HG03439 (cell line): ENCODE data around the gene RBM42.
"Not testable (repeated sequence)": the region's sequence is repeated elsewhere in the genome, so short reads cannot be mapped to it uniquely, and the experiment has no call there.

ENCODE experiments used
- ATAC-seq: cut with Tn5 transposase; IDR thresholded peaks from one replicate; pipeline ENCODE4 v1.9.1; 2021; ENCODE audit warnings: mild to moderate bottlenecking, moderate library complexity; ENCODE audit not compliant: unreplicated experiment

The RBM42 gene

DNA sequence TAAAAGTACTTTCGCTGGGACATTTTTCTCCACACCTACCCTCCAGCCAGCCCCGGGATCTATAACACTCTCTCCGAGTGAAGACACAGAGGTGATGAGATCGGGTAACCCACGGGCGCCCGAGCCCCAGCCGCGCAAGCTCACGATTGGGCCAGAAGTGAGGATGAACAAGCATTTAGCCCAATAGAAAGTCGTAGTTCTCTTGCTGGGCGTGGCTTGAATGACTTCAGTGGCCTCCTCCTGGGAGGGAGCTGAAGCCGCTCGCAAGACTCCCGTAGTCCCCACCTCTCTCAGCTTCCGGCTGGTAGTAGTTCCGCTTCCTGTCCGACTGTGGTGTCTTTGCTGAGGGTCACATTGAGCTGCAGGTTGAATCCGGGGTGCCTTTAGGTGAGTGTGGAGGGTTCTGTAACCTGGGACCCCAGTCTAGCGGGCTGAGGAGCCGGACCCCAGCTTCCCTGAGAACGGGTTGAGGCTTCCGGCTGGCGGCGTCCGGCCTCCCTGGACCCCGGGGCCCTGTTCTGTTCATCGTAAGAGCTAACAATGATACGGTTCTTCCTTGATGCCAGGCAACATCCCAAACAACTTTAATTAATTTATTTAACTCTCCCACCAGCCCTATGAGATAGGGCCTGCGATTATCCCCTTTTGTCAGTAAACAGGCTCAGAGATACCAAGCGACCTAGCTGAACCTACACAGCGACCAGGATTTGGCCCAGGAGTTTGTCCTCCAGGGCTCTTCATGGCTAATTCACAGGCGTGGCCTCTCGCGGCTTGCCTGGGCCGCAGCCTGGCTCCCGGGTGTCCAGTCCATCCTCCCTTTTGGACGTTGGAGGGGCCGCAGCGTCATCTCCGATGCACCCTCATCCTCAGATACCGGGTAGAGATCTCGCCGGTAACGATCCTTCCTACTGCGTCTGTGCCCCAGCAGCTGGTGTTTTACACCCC, 19.5 kb downstream of the RBM42 start, which contains the start of gene COX6B1:
COX6B1 (plus strand) TSS at position 307 of the 945 bp plus-strand sequence. CDS start 2,921 bp downstream, outside the sequence.
- peak; percentile 53 for ATAC-seq

DNA sequence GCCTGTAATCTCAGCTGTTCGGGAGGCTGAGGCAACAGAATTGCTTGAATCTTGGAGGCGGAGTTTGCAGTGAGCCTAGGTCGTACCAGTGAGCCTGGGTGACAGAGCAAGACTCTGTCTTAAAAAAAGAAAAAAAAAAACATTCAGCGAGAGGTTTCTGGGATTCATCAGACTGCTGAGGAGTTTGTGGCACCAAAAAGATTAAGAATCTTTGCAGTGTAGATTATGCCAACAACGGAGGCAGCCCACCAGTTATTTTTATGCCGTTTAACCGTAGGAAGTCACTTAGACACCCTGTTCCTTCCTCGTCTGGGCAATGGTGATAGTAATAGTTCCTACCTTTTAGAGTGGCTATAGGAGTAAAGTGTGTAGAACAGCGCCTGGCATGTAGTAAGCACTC, 21.7 kb downstream of the RBM42 start:
- ATAC-seq = no peak

DNA sequence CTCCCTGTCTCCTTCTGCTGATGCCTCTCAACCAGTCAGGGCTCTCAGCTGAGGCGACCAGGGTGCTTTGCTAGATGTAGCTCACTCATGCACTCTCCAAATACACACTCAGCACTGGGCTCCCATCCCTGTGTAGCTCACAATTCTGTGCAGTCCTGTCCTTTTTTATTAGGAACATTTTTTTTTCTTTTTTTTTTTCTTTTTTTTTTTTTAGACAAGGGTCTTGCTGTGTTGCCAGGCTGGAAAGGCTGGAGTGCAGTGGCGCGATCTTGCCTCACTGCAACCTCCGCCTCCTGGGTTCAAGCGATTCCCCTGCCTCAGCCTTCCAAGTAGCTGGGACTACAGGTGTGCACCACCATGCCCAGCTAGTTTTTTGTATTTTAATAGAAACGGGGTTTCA, 26.0 kb downstream of the RBM42 start:
- ATAC-seq = not testable (repeated sequence)

DNA sequence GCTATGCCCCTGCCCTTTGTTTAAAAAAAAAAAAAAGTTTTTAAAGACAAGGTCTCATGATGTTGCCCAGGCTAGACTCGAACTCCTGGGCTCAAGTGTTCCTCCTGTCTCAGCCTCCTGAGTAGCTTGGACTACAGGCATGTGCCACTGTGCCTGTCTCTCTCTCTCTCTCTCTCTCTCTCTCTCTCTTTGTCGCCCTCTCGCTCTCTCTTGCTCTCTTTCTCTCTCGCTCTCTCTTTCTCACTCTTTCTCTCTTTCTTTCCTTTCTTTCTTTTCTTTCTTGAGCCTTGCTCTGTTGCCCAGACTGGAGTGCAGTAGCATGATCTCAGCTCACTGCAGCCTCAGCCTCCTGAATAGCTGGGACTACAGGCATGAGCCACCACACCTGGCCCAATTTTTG, 26.8 kb downstream of the RBM42 start:
- ATAC-seq = no peak

DNA sequence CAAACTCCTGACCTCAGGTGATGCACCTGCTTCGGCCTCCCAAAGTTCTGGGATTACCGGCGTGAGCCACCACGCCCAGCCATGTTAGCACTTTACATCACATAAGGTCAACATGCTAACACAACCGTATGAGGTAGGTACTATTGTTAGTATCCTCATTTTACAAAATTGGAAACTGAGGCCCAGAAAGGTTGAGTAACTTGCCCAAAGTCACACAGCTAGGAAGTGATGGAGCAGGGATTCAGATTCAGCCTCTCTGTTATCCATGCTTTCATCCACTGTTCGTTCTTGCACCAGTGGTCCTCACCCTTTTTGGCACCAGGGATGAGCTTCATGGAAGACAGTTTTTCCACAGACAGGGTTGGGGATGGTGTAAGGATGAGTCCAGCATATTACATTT, 27.9 kb downstream of the RBM42 start:
- ATAC-seq = no peak

DNA sequence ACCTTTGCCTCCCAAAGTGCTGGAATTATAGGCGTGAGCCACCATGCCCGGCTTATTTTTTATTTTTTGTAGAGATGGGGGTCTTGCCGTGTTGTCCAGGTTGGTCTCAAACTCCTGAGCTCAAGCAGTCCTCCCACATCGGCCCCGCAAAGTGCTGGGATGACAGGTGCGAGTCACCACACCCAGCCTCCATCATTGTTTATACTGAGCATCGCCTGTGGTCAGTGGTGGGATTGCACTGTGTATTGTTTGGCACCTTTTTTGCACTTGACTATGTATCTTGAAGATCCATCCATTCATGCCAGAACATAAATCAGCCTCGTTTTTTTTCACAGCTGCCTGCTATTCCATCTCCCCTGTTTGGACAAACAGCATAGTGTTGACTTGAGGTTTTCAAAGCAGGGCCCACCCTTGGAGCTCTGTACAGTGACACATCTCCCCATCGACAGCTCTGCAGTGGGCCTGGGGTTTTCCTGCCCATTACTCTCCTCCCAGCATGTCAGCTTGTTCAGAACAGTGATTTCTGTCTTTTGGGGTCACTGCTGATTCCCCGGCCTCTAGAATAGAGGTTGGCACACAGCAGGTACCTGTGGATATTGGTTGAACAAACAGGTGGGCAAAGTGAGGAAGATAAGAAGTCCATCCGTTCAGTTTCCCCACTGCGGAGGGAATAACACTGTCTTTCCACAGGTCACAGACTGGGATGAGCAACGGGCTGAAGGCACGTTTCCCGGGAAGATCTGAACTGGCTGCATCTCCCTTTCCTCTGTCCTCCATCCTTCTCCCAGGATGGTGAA, 29.3 kb downstream of the RBM42 start:
- no peak for ATAC-seq

GRCh38 chr19:35661995-35662340, 33.1 kb downstream of the RBM42 start:
- no peak for ATAC-seq

DNA sequence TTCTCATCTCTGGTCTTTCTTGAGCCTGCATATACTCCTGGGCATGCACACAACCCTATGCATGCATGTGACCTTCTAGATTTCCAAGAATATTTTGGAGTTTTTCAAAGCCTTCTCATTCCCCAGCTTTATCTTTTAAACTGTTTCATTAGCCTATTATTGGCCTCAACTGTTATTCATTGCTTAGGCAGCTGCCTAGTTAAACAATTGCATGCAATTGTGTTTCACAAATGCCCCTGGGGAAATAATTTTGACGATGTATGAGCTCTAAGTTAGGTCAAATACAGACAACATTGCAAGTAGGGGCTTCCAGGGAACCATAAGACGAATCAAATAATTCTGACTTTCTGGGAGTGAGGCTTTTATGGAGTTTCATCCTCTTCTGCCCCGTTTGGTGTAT, 35.1 kb downstream of the RBM42 start:
- no peak for ATAC-seq

DNA sequence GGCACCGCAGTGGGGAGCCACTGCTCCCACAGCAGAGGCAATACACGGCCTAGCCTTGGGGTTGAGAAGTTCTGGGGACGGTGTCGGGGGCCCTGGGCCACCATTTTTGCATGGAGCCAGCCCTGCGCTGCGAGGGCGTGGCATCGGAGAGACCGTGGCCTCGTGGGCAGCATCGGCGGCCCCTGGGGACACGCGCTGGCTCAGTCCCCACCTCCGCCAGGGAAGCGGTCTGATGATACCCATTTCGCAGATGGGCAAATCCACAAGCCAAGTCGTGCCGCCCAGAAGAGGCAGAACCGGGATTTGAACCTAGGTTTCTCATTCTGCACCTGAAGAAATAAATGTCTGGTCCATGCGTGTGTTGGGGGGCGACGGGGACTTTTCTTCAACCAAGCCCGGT, 36.3 kb downstream of the RBM42 start:
- ATAC-seq = no peak

DNA sequence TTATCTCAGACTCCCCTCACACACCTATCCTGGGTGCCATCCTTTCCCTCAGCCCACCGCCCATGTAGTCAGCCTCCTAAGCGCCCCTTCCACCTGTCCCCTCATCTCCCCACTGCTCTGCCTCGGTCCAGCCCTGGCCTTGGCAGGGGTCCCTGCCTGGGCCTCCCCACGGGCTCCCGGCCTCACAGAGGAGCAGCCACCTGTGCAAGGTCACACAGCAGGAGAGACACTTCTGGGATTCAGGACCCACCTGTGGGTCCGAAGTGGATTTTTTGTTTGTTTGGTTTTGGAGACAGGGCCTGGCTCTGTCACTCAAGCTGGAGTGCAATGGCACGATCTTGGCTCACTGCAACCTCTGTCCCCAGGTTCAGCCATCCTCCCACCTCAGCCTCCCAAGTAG, 36.8 kb downstream of the RBM42 start:
- ATAC-seq = no peak

GRCh38 chr19:35666251-35666913, 37.5 kb downstream of the RBM42 start, which contains the start of gene UPK1A:
Gene UPK1A, plus strand, starts transcription at chr19:35666517. Its CDS starts 296 bp downstream, at chr19:35666813.
- ATAC-seq = no peak

- ATAC-seq = no peak
Observed at GRCh38 chr19:35669566-35669965, 40.7 kb downstream of the RBM42 start.

DNA sequence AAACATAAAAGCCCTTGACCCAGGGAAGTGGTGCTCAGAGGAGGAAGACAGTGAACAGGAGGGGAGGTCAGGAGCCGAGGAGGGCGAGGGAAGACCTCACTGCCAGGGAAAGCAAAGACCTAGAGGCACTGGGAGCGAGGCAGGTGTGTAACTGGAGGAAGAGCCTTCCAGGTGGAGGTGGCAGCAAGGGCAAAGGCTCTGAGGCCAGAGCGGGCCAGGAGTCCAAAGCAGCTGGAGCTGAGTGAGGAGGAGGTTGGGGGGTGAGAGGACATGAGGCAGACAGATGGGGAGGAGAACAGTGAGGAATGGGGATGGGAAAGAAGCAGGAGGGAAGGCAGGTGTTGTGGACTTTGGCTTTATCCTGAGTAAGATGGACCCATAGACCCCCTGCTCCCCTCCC, 41.1 kb downstream of the RBM42 start:
- no peak for ATAC-seq

DNA sequence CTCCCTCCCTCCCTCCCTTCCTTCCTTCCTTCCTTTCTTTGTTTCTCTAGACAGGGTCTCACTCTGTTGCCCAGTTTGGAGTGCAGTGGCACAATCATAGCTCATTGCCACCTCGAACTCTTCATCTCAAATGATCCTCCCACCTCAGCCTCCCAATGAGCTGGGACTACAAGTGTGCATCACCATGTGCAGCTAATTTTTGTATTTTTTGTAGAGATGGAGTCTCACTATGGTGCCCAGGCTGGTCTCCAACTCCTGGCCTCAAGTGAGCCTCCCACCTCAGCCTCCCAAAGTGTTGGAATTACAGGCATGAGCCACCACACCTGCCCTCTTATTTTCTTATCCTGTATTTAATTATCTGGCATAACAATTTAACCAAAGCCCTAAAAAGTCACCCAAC, 41.9 kb downstream of the RBM42 start:
- ATAC-seq = no peak

- no peak for ATAC-seq
Observed at GRCh38 chr19:35671818-35672217, 43.0 kb downstream of the RBM42 start.

DNA sequence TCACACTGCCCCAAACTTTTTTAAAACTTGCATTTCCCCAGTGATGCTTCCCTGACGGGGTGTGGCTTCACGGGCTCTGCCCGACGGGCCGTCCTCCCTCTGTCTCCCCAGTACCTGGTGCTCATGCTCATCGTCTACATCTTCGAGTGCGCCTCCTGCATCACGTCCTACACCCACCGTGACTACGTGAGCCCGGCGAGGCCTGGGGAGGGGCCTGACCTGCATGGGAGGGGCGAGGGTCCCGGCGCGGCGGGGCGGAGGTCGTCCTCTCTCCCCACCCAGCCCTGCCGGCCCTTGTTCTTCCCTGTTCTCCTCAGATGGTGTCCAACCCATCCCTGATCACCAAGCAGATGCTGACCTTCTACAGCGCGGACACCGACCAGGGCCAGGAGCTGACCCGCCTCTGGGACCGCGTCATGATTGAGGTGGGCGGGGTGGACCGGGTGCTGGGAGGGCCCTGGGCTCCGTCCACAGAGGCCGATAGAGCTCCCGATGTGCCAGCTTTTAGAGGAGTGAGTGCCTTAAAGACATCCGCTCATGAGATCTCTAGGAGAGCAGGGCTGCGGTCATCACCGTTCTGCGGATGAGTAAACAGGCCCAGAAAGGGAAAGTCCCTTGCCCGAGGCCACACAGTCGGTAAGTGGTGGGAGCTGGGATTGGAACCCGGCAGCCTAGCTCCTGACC, 44.4 kb downstream of the RBM42 start:
- ATAC-seq = no peak

- ATAC-seq = no peak
Observed at GRCh38 chr19:35675589-35676140, 46.8 kb downstream of the RBM42 start.
